Measurements from ENCODE around the gene SYCE1.

GRCh38 chr10:133567119-133567518, 1.7 kb upstream of the SYCE1 start:
- TF ChIP-seq, protein P1, sequence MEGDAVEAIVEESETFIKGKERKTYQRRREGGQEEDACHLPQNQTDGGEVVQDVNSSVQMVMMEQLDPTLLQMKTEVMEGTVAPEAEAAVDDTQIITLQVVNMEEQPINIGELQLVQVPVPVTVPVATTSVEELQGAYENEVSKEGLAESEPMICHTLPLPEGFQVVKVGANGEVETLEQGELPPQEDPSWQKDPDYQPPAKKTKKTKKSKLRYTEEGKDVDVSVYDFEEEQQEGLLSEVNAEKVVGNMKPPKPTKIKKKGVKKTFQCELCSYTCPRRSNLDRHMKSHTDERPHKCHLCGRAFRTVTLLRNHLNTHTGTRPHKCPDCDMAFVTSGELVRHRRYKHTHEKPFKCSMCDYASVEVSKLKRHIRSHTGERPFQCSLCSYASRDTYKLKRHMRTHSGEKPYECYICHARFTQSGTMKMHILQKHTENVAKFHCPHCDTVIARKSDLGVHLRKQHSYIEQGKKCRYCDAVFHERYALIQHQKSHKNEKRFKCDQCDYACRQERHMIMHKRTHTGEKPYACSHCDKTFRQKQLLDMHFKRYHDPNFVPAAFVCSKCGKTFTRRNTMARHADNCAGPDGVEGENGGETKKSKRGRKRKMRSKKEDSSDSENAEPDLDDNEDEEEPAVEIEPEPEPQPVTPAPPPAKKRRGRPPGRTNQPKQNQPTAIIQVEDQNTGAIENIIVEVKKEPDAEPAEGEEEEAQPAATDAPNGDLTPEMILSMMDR (conservative IDR thresholded peaks at IDR 0.05 in 1 of 2, IDR thresholded peaks at IDR 0.05 in 1 of 2; ENCODE audit: low read depth in 1 of 2, low read length in 2 of 2) = no peak
- TF ChIP-seq EZH2 (IDR thresholded peaks at IDR 0.05; ENCODE audit: low read length, missing control alignments) = no peak
